ENCODE data around the gene ACYP1. TPM values are rescaled to one million over a fixed set of nuclear protein-coding genes. Genes with fewer than 3 reads are reported as not detected.

ACYP1 gene
- total RNA-seq, 1 donor from 2014 or later: 66.1 TPM

GRCh38 chr14:75084513-75084912 lies 20.7 kb upstream of the ACYP1 start:
- no peak for DNase-seq (ENCODE audit: low read depth)

GRCh38 chr14:75083271-75083670 lies 19.4 kb upstream of the ACYP1 start:
- DNase-seq (ENCODE audit: low read depth): no peak
- no peak for TF ChIP-seq CTCF (conservative IDR thresholded peaks at IDR 0.05; ENCODE audit: low read depth, low read length)
- no peak overlapping the region for H3K4me3 ChIP-seq (ENCODE audit: low read depth, low read length)

More at GRCh38 chr14:75084513-75084912, 20.7 kb upstream of the ACYP1 start:
- TF ChIP-seq CTCF (conservative IDR thresholded peaks at IDR 0.05; ENCODE audit: low read depth, low read length): peak; percentile 49
- no peak overlapping the region for H3K4me3 ChIP-seq (ENCODE audit: low read depth, low read length)

GRCh38 chr14:75081660-75082229 lies 17.9 kb upstream of the ACYP1 start:
- TF ChIP-seq CTCF (conservative IDR thresholded peaks at IDR 0.05; ENCODE audit: low read depth, low read length): no peak
- no peak for DNase-seq (ENCODE audit: low read depth)
- no peak overlapping the region for H3K4me3 ChIP-seq (ENCODE audit: low read depth, low read length)

DNA sequence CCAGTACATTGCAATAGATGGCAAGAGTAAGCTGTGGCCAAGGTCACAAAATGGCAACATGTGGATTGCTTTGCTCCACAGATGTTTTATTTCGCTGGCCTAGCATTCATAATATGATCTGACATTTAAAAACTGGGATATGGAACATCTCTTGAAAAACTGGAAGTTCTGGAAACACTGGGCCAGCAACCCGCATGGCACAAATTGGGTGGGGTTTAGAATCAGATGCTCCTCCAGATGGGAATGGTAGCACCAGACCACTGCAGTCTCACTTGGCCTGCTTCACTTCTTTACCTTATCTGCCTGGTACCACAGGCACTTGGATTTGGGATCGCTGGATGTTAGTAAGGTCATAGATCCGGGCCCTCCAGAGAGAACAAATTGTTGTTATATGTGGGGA lies 15.7 kb upstream of the ACYP1 start:
- H3K4me3 ChIP-seq (ENCODE audit: low read depth, low read length): no peak overlapping the region
- DNase-seq (ENCODE audit: low read depth): no peak
- no peak for TF ChIP-seq CTCF (conservative IDR thresholded peaks at IDR 0.05; ENCODE audit: low read depth, low read length)

DNA sequence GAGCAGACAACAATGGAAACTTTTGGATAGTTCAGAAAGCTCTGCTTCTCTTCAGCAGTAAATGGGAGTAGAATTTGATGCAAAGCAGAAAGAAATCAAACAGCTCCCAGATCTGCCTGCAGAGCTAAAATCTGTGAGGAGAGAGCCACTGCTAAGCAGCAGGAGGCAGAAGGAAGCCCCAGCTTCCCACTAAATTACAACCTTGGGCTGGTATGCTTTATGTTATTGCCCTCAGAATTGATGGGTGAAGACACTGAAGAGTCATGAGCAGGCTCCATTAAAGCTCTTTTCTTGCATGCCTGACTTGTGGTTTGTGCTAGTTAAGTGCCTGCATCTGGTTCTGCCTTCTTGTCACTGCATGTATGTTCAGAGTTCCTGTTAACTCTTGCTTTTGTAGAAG lies 14.0 kb upstream of the ACYP1 start:
- no peak overlapping the region for H3K4me3 ChIP-seq (ENCODE audit: low read depth, low read length)
- DNase-seq (ENCODE audit: low read depth): no peak
- TF ChIP-seq CTCF (conservative IDR thresholded peaks at IDR 0.05; ENCODE audit: low read depth, low read length): no peak

- DNase-seq (ENCODE audit: low read depth): no peak
- no peak for TF ChIP-seq CTCF (conservative IDR thresholded peaks at IDR 0.05; ENCODE audit: low read depth, low read length)
- peak overlapping the region; percentile 64 for H3K4me3 ChIP-seq (ENCODE audit: low read depth, low read length)
These were observed 6.6 kb upstream of the ACYP1 start for GRCh38 chr14:75070383-75070782.

DNA sequence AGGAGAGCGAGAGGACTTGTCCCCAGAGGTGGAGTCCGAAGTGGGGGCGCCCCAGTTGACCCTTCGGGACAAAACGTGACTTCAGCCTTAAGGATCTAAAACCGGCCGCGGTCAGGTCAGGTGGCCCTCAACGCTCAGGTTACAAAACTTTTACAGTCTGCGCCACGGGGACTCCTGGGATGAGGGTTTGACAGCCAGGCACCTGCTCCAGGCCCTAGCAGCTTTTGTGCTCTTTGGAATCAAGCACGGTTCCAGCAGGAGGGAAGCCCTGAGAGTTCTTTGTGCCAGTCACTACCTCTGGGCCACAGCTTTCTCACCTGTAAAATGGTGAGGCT lies 6.0 kb upstream of the ACYP1 start:
- no peak for DNase-seq (ENCODE audit: low read depth)
- peak overlapping the region; percentile 64 for H3K4me3 ChIP-seq (ENCODE audit: low read depth, low read length)
- TF ChIP-seq CTCF (conservative IDR thresholded peaks at IDR 0.05; ENCODE audit: low read depth, low read length): no peak
